Measurements from ENCODE around the gene PAPOLG.
"Not testable (repeated sequence)": the region's sequence is repeated elsewhere in the genome, so short reads cannot be mapped to it uniquely, and the experiment has no call there.

PAPOLG gene

GRCh38 chr2:60771508-60771907 is 15.4 kb downstream of the PAPOLG start:
- no peak for FAIRE-seq

DNA sequence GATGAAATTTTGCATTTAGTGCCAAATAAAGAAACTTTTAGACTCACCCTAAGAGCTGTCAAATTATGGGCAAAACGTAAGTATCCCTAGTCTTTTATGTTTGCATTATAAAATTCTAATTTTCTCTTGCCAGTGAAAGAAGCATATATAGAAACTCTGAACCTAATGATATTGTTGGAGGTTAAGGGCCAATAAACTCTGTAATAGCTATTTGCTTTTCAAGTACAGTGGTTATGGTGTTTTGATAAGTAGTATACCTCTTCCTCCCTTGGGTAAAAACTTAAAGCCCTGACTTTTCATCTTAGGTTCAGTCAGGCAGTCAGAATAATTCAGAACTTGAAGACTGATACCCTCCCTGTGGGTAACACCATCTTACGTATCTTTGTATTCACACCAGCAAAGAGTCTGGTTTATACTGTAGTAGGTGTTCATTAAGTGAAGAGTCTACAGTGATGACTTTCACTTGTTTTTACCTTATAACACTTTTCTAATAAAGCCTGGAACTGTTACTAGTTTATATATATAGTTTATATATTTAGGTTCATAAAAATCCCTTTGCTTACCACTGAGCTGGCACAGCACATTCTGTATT is 19.1 kb downstream of the PAPOLG start:
- no peak for DNase-seq (ENCODE audit: insufficient read length, low spot score)
- no peak for FAIRE-seq

More at GRCh38 chr2:60771508-60771907, 15.4 kb downstream of the PAPOLG start:
- no peak for DNase-seq (ENCODE audit: insufficient read length, low spot score)

DNA sequence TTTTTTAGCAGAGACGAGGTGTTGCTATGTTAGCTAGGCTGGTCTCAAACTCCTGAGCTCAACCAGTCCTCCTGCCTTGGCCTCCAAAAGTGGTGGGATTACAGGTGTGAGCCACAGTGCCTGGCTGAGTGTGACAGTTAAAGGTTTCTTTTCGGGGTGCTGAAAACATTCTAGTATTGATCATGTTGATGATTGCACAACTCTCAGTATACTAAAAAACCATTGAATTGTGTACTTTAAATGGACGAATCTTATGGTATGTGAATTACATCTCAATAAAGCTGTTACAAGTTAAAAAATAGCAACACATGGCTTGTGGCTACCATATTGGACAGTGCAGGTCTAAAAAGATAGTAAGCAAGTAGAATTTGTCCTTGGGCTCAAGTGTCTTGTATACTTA is 22.3 kb downstream of the PAPOLG start:
- DNase-seq (ENCODE audit: insufficient read length, low spot score) (no peak), FAIRE-seq (no peak)

GRCh38 chr2:60779426-60779825 is 23.4 kb downstream of the PAPOLG start:
- FAIRE-seq (no peak), DNase-seq (ENCODE audit: insufficient read length, low spot score) (no peak)

DNA sequence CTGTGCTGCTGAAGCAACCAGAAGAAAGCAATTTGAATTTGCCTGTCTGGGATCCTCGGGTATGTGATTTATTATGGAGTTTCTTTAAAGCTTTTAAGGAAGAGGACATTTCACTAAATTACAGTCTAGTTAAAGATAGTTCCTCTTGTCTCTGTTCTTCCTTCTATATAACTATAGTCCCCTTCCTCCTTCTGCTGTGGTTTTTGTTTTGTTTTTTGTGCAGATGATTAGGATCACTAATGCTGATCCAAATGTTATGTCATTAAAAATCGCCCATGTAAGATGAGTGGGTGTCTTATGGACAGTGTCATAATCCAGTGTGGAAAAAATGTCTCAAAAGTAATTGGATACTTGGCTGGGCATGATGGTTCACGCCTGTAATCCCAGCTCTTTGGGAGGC is 24.7 kb downstream of the PAPOLG start:
- DNase-seq (ENCODE audit: insufficient read length, low spot score) = no peak
- FAIRE-seq = no peak

GRCh38 chr2:60793169-60793568 is 37.1 kb downstream of the PAPOLG start:
- FAIRE-seq (no peak), DNase-seq (ENCODE audit: insufficient read length, low spot score) (no peak)

DNA sequence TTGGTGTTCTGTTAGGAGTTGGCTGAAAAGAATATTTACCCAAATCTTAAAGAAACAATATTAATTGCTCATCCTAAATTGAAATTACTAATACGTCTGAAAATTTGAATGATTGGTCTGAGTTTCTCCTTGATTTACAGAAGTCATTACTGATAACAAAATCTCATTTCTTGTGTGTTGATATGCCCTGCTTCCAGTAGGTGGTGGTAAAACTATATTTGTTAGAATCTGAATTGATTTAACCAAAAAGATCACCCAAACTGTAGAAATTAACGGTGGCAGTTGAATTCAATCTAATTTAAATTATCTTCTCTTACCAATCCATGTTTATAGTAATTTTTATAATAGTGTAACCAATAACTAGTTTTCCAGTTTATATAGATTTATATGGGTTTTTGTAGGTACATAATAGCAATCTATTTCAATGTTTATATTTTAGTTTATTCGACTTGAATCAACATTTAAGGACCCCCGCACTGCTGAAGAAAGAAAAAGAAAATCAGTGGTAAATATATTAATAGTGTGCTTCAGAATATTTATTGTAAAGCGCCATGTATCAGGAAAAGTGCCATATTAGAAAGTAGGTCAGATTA is 38.3 kb downstream of the PAPOLG start:
- peak; percentile 87 for FAIRE-seq
- DNase-seq (ENCODE audit: insufficient read length, low spot score) = no peak

DNA sequence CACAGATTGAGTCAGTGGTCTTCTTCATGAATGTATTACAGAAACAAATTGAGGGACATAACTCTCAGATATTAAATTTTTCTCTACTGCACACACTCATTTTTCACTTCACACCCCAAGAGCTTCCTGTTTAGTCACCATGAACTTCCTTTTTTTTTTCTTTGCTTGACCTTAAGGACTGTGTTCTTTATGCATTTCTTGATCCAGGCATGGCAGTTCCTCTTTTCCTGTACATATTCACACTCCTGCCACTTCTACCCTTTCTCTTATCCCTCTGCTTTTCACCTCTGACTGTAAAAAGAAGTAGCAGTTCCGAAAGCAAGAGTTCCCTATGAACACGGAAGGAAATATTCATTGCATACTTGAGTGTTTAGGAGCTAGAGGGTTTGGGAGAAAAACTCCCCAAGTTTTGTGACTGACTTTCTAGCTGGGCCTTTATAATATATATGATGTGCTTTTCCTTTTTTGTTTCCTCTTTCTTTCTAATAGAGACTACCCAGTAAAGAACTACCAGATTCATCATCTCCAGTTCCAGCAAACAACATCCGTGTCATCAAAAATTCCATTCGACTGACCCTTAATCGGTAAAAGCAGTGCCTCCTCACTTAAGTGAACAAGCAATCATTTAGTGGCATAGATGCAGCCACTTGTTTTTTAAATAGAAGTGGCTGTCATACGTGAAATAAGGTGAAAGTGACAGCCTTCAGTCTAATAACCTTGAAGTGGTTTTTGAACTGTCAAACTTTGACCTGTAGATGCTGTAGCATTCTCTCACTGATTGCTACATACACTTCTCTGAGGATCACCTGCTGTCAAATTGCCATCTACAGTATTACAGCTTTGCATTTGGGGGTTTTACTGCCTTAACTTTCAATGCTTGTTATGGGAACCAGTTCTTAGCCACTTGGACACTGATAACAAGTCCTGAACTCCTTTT is 40.8 kb downstream of the PAPOLG start:
- FAIRE-seq (peak; percentile 80), DNase-seq (ENCODE audit: insufficient read length, low spot score) (no peak)

DNA sequence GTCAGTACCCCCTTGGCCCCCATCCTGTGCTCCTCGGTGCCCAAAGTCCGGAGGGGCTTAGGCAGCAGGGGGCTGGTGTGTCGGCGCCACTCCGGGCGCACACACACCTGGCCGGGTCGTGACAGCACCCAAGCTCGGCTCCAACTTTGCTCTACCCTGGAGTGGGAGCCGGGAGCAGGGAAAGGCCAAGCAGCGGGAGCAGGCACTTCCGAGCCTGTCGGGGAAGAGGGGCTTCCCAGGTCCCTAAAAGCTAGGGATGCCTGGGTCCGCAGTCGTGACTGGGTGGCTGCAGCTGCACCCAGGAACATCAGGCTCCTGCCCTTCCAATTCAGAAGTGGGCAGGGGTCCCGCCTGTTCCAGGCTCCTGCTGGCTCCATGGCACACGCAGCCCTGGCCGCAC is 48.4 kb downstream of the PAPOLG start:
- FAIRE-seq (no peak), DNase-seq (ENCODE audit: insufficient read length, low spot score) (no peak)

DNA sequence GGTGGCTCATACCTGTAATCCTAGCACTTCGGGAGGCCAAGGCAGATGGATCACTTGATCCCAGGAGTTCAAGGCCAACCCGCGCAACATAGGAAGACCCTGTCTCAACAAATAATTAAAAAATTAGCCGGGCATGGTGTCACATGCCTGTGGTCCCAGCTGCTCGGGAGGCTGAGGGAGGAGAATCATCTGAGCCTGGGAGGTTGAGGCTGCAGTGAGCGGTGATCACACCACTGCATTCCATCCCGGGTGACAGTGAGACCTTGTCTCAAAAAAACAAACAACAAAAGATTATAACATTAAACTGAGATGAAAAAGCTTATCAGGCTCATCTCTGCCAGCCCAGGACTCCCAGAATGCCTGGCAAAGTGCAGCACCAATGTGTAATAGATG is 50.5 kb downstream of the PAPOLG start:
- no peak for DNase-seq (ENCODE audit: insufficient read length, low spot score)
- FAIRE-seq = no peak

DNA sequence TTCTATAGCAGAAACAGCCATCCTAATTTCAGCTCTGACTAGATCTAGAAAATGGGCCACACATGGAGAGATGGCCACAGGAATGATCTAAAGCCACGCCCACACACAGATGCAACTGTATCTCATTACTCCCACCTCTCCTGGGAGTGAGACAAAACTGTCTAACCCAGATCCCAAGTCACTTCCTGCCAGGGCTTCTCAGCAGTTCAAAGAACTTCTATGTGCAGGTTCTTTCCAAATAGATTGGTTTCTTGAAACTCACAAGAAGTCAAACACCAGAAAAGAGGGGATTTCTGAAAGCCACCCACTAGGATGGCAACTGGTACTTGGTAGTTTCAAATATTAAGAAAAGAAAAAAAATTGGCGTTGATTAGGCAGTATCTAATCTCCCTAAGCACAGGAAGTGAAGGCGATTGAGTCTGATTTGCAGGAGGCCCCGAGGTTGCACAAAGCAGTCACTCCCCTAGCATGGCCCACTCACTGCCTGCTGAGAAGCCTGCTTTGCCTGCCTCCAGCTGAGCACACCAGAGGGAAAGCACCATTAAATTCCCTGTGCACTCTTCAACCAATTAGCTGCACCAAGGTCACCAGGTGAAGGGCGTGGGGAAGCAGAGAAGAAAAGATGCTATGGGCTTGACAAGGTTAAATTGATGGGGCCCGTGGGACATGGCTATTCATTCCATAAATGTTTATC is 51.1 kb downstream of the PAPOLG start:
- FAIRE-seq (peak; percentile 89), DNase-seq (ENCODE audit: insufficient read length, low spot score) (no peak)

DNA sequence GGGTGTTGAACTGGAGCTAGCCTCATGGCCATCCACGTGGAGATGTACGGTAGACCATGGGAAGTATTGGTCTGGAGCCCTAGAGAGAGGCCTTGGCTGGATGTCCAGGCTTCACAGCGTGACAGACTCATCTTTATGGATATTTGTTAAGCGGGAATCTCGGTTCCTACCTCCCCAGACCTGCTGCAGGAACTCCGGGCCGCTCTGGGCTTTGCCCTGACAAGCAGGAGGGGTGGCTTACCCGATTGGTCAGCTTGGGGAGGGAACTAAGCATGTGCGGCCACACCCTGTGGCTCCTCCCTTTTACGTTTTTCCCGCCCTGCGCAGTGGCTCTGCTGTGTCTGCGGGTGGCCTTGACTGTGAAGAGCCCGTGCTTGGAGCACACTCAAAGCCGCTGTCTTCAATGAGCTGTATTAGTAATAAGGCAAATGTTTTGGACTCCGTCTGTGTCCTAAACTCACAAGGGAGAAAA is 52.3 kb downstream of the PAPOLG start:
- DNase-seq (ENCODE audit: insufficient read length, low spot score) = no peak
- FAIRE-seq = no peak

GRCh38 chr2:60811491-60812375 is 55.7 kb downstream of the PAPOLG start:
- DNase-seq (ENCODE audit: insufficient read length, low spot score) (no peak), FAIRE-seq (no peak)

GRCh38 chr2:60817191-60817590 is 61.1 kb downstream of the PAPOLG start:
- DNase-seq (ENCODE audit: insufficient read length, low spot score); FAIRE-seq: not testable (repeated sequence)

- peak; percentile 44 for FAIRE-seq
- no peak for DNase-seq (ENCODE audit: insufficient read length, low spot score)
Measured at GRCh38 chr2:60818272-60818671, 62.2 kb downstream of the PAPOLG start.

- FAIRE-seq (no peak), DNase-seq (ENCODE audit: insufficient read length, low spot score) (no peak)
Measured at GRCh38 chr2:60819155-60819862, 63.2 kb downstream of the PAPOLG start.

- FAIRE-seq (no peak), DNase-seq (ENCODE audit: insufficient read length, low spot score) (no peak)
Measured at GRCh38 chr2:60819936-60820335, 63.9 kb downstream of the PAPOLG start.

DNA sequence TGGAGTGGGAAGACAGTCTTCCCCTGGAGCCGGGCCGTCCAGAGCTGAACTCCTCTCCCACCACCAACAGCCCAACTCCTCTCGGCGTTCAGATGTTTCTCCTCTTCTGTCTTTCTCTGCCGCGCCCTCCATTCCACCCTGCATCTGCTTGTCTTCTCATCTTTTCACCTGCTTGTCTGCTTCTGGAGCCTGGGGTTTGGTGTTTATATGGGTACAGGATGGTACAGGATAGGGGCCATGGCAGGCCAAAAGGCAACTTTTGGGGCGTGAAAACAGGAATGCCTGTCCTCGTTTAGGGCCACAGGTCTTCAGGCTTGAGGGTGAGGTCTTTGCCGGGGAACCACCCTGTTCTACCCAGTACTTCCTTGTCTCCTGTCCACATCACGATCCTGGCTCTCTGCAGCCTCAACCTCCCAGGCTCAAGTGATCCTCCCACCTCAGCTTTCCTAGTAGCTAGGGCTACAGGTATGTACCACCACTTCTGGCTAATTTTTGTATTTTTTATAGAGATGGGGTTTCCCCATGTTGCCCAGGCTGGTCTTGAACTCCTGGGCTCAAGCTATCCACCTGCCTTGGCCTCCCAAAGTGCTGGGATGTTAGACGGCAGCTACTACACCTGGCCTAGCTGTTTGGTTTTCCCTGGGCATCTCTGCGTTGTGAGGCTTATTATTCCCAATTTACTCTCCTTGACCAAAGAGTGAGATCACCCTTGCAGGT is 64.5 kb downstream of the PAPOLG start:
- DNase-seq (ENCODE audit: insufficient read length, low spot score) = no peak
- FAIRE-seq = no peak

DNA sequence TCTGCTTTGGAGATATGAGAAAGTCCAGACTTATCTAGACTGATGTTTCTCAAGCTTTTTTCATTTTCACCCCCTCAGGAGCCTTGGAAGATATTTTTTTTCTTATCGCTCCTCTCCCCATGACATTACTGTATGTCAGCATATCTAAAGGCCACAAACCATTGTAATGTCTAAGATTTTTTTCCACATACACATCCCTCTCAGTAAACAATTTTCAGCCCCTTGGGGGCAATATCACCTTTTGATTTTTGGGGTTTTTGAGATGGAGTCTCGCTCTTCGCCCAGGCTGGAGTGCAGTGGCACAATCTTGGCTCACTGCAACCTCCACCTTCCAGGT is 65.0 kb downstream of the PAPOLG start:
- DNase-seq (ENCODE audit: insufficient read length, low spot score) = no peak
- FAIRE-seq = no peak
